Loucy (cell line): ENCODE measurements around the gene ZRANB1.

Experiments used
- H2AFZ ChIP-seq: fragments of 200-600 bp; sonication (generic); 2 replicates; pipeline ENCODE4 v1.6.0; 2016; ENCODE audit warnings: antibody characterized with exemption, mild to moderate bottlenecking, low read length, moderate library complexity
- H3F3A ChIP-seq: fragments of 200-600 bp; 2 replicates; pipeline ENCODE4 v1.6.0; 2016; ENCODE audit warnings: antibody characterized with exemption, low read depth, mild to moderate bottlenecking
- H3K27me3 ChIP-seq: fragments of 200-600 bp; sonication (generic); 2 replicates; pipeline ENCODE4 v1.6.1; 2014; ENCODE audit warnings: low read length, mild to moderate bottlenecking; ENCODE audit not compliant: insufficient read depth, poor library complexity, severe bottlenecking
- H3K36me3 ChIP-seq: fragments of 200-600 bp; sonication (generic); 2 replicates; pipeline ENCODE4 v1.6.1; 2016; ENCODE audit warnings: low read length; ENCODE audit not compliant: insufficient read depth
- H3K4me1 ChIP-seq: fragments of 200-600 bp; sonication (generic); 2 replicates; pipeline ENCODE4 v1.5.1; 2014; ENCODE audit warnings: low read length, mild to moderate bottlenecking; ENCODE audit not compliant: insufficient read depth, poor library complexity, severe bottlenecking
- H3K4me2 ChIP-seq: fragments of 200-600 bp; sonication (generic); 2 replicates; pipeline ENCODE4 v1.6.0; 2014; ENCODE audit warnings: antibody characterized with exemption, low read length, low read depth, mild to moderate bottlenecking; ENCODE audit not compliant: poor library complexity, severe bottlenecking
- H3K4me3 ChIP-seq: fragments of 200-600 bp; sonication (generic); 2 replicates; pipeline ENCODE4 v1.5.1; 2014; ENCODE audit warnings: low read length, mild to moderate bottlenecking, mixed read lengths; ENCODE audit not compliant: poor library complexity, severe bottlenecking
- H3K79me2 ChIP-seq: fragments of 200-600 bp; sonication (generic); 2 replicates; pipeline ENCODE4 v1.6.1; 2014; ENCODE audit warnings: low read length; ENCODE audit not compliant: insufficient read depth
- H3K9ac ChIP-seq: fragments of 200-600 bp; sonication (generic); 2 replicates; pipeline ENCODE4 v1.6.0; 2014; ENCODE audit warnings: mild to moderate bottlenecking, low read depth, low read length, moderate library complexity; ENCODE audit not compliant: poor library complexity, severe bottlenecking
- H3K9me2 ChIP-seq: fragments of 200-600 bp; sonication (generic); replicated peaks from 2 replicates; pipeline ENCODE4 v1.6.1; 2016; ENCODE audit warnings: low read depth, low read length, mixed read lengths
- H3K9me3 ChIP-seq: fragments of 200-600 bp; sonication (generic); 2 replicates; pipeline ENCODE4 v1.6.1; 2014; ENCODE audit warnings: mild to moderate bottlenecking, antibody characterized with exemption, low read length, low read depth; ENCODE audit not compliant: insufficient read depth
- H4K20me1 ChIP-seq: fragments of 200-600 bp; sonication (generic); 2 replicates; pipeline ENCODE4 v1.6.0; 2014; ENCODE audit warnings: antibody characterized with exemption, low read length, mild to moderate bottlenecking; ENCODE audit not compliant: insufficient read depth, poor library complexity, severe bottlenecking
- EZH2phosphoT487 ChIP-seq: fragments of 200-600 bp; IDR thresholded peaks from 2 replicates; pipeline ENCODE4 v1.6.1; 2018; ENCODE audit warnings: antibody characterized with exemption, mild to moderate bottlenecking, moderate library complexity, borderline replicate concordance
- TF ChIP-seq, protein P1 (sequence below): fragments of 200-600 bp; sonication (generic); conservative IDR thresholded peaks from 2 replicates; pipeline ENCODE4 v1.5.1; 2014; ENCODE audit warnings: mild to moderate bottlenecking, antibody characterized with exemption, low read length

ZRANB1 gene

DNA sequence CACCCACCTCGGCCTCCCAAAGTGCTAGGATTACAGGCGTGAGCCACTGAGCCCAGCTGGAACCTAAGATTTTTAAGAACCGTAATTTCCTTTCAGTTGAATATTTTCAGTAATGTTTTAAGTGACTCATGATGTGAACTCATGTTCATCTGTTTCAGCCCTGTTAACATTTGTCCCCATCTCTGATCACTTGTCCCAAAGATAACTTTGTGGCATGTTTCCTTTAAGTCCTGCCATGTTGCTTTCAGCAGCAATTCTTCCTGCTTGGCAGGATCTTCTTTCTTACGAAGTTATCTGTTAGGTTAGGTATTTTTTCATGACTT, 19.3 kb downstream of the ZRANB1 start:
- peaks cover 89% of the 10 kb centered on the region for H3K79me2 ChIP-seq
- H3K9me2 ChIP-seq = no peaks in the 10 kb centered on the region
- H3F3A ChIP-seq = no peaks in the 10 kb centered on the region
- no peak overlapping the region for H3K9ac ChIP-seq
- H4K20me1 ChIP-seq = peaks cover 72% of the 10 kb centered on the region
- no peak overlapping the region for H2AFZ ChIP-seq
- H3K4me3 ChIP-seq = no peak overlapping the region
- H3K4me1 ChIP-seq = peaks cover 6% of the 10 kb centered on the region
- H3K4me2 ChIP-seq = no peak overlapping the region
- peaks cover 4% of the 10 kb centered on the region; the same call in 1 of the 2 replicates for H3K36me3 ChIP-seq
- TF ChIP-seq, protein P1, sequence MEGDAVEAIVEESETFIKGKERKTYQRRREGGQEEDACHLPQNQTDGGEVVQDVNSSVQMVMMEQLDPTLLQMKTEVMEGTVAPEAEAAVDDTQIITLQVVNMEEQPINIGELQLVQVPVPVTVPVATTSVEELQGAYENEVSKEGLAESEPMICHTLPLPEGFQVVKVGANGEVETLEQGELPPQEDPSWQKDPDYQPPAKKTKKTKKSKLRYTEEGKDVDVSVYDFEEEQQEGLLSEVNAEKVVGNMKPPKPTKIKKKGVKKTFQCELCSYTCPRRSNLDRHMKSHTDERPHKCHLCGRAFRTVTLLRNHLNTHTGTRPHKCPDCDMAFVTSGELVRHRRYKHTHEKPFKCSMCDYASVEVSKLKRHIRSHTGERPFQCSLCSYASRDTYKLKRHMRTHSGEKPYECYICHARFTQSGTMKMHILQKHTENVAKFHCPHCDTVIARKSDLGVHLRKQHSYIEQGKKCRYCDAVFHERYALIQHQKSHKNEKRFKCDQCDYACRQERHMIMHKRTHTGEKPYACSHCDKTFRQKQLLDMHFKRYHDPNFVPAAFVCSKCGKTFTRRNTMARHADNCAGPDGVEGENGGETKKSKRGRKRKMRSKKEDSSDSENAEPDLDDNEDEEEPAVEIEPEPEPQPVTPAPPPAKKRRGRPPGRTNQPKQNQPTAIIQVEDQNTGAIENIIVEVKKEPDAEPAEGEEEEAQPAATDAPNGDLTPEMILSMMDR = no peak
- TF ChIP-seq EZH2phosphoT487 = no peak
- H3K9me3 ChIP-seq = no peaks in the 10 kb centered on the region
- H3K27me3 ChIP-seq = no peaks in the 10 kb centered on the region

- H3K79me2 ChIP-seq = peaks cover 91% of the 10 kb centered on the region
- H3K9me2 ChIP-seq = no peaks in the 10 kb centered on the region
- no peaks in the 10 kb centered on the region for H3K27me3 ChIP-seq
- peaks cover 69% of the 10 kb centered on the region for H4K20me1 ChIP-seq
- H3K4me1 ChIP-seq = peaks cover 1% of the 10 kb centered on the region
- H3F3A ChIP-seq = no peaks in the 10 kb centered on the region
- TF ChIP-seq, protein P1 = no peak
- H3K36me3 ChIP-seq = peaks cover 16% of the 10 kb centered on the region; the same call in 1 of the 2 replicates
- no peak overlapping the region for H2AFZ ChIP-seq
- no peaks in the 10 kb centered on the region for H3K9me3 ChIP-seq
- no peak overlapping the region for H3K9ac ChIP-seq
- no peak overlapping the region for H3K4me3 ChIP-seq
- no peak overlapping the region for H3K4me2 ChIP-seq
These were observed 20.5 kb downstream of the ZRANB1 start for GRCh38 chr10:124962421-124962820.

DNA sequence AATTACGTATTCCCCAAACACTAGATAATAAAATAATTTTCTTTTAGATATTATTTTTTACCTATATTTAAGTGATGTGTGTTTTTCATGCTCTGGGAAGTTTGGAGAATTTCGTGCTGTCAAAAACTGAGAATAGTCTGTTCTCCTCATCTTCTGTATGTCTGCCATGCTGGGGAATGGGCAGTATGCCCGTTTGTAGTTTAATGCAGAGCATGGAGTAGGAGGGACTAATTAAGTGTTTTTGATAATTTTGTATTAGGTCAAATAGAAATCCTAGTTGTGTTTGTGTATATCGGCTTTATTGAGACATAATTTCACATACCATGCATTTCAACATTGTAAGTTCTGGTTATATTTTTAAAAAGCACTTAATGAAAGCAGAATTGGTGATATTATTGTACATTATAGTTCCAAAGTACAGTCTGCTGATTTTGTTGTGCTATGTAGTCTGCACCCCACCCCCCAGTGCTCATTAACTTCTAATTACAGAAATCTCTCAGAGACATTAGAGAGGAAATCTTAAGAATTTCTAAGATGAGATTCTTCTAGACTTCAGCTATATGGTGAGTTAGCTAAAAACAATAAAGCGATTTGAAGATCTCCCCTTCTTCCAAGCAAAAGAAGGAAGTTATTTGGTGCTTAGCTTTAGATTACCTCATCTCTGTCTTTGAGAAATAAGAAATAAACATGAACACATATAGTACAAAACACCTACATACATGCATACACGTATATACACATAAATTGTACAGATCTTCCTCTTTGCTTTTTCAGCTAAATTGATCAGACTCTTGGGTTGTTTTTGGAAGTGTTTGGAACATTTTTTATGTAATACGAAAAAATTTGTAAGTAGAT, 22.2 kb downstream of the ZRANB1 start:
- H3K4me1 ChIP-seq = no peaks in the 10 kb centered on the region
- no peak overlapping the region for H3K4me2 ChIP-seq
- H2AFZ ChIP-seq = no peak overlapping the region
- peaks cover 57% of the 10 kb centered on the region for H4K20me1 ChIP-seq
- peaks cover 33% of the 10 kb centered on the region; the same call in 1 of the 2 replicates for H3K36me3 ChIP-seq
- H3K9me2 ChIP-seq = no peaks in the 10 kb centered on the region
- no peaks in the 10 kb centered on the region for H3F3A ChIP-seq
- TF ChIP-seq EZH2phosphoT487 = no peak
- TF ChIP-seq, protein P1 = no peak
- peaks cover 79% of the 10 kb centered on the region for H3K79me2 ChIP-seq
- no peaks in the 10 kb centered on the region for H3K9me3 ChIP-seq
- no peak overlapping the region for H3K9ac ChIP-seq
- H3K4me3 ChIP-seq = no peak overlapping the region
- no peaks in the 10 kb centered on the region for H3K27me3 ChIP-seq
